ENCODE data around the gene MAMDC4. TPM values are rescaled to one million over a fixed set of nuclear protein-coding genes. Genes with fewer than 3 reads are reported as not detected.

Gene MAMDC4
- polyA plus RNA-seq, 1 donor (not counting 4 experiments of a cell fraction or from before 2014, with no cell fraction given) = 0.49 TPM

- H3K27me3 ChIP-seq (ENCODE audit: control insufficient read depth, extremely low read depth, insufficient read depth, low read length) = no peaks in the 10 kb centered on the region
- dilution Hi-C loops (cut with MboI; ENCODE audit: extremely low pct_ligation_motif_present, low sequenced_read_pairs) = no loop called here
- no peak overlapping the region for H2AFZ ChIP-seq (ENCODE audit: control insufficient read depth, low read length)
- H3K9me3 ChIP-seq (ENCODE audit: control insufficient read depth, low read depth, low read length) = no peaks in the 10 kb centered on the region
- no peak overlapping the region for H3K4me3 ChIP-seq (ENCODE audit: control insufficient read depth in 2 of 3, extremely low read depth in 1 of 3, insufficient read depth in 2 of 3, low read depth in 1 of 3, low read length in 3 of 3)
- DNase-seq (ENCODE audit: low read depth, low spot score) (no peak), FAIRE-seq (no peak)
- peaks cover 47% of the 10 kb centered on the region for H3K4me1 ChIP-seq (ENCODE audit: control insufficient read depth, extremely low read depth, insufficient read depth, low read length)
- peaks cover 14 to 25% of the 10 kb centered on the region in 2 experiments for H3K36me3 ChIP-seq (ENCODE audit: control insufficient read depth in 2 of 2, extremely low read depth in 1 of 2, insufficient read depth in 2 of 2, low read length in 2 of 2)
- no peak overlapping the region for H3K9ac ChIP-seq (ENCODE audit: control insufficient read depth, extremely low read depth, insufficient read depth, low read length)
- no peaks in the 10 kb centered on the region for H4K20me1 ChIP-seq (ENCODE audit: control insufficient read depth, extremely low read depth, insufficient read depth, low read length)
- H3K79me2 ChIP-seq (ENCODE audit: control insufficient read depth, insufficient read depth, low read length) = peaks cover 45% of the 10 kb centered on the region
- no peak overlapping the region for H3K4me2 ChIP-seq (ENCODE audit: control insufficient read depth, extremely low read depth, insufficient read depth, low read depth, low read length)
- no peaks in the 10 kb centered on the region for H3K9me1 ChIP-seq (ENCODE audit: control insufficient read depth, extremely low read depth, insufficient read depth, low read length)
- H3K27ac ChIP-seq (ENCODE audit: control insufficient read depth, insufficient read depth, low read length) = peak overlapping the region; percentile 2
- TF ChIP-seq EZH2 (IDR thresholded peaks at IDR 0.05; ENCODE audit: low read length) (no peak), CTCF (optimal IDR thresholded peaks at IDR 0.05 in 1 of 3, IDR thresholded peaks at IDR 0.05 in 1 of 3, conservative IDR thresholded peaks at IDR 0.05 in 1 of 3; ENCODE audit: extremely low read depth in 1 of 3, insufficient read depth in 2 of 3, low read length in 3 of 3) (peak in 1 of 3 experiments; percentile 17)
Observed at GRCh38 chr9:136899196-136899595, 47.0 kb downstream of the MAMDC4 start.

GRCh38 chr9:136900556-136900955, 48.4 kb downstream of the MAMDC4 start:
- no peaks in the 10 kb centered on the region for H3K9me1 ChIP-seq (ENCODE audit: control insufficient read depth, extremely low read depth, insufficient read depth, low read length)
- FAIRE-seq = no peak
- H3K9ac ChIP-seq (ENCODE audit: control insufficient read depth, extremely low read depth, insufficient read depth, low read length) = peak overlapping the region; percentile 98
- peaks cover 11 to 36% of the 10 kb centered on the region in 2 experiments for H3K36me3 ChIP-seq (ENCODE audit: control insufficient read depth in 2 of 2, extremely low read depth in 1 of 2, insufficient read depth in 2 of 2, low read length in 2 of 2)
- H3K4me2 ChIP-seq (ENCODE audit: control insufficient read depth, extremely low read depth, insufficient read depth, low read depth, low read length) = peak overlapping the region; percentile 95
- peaks cover 47% of the 10 kb centered on the region for H3K4me1 ChIP-seq (ENCODE audit: control insufficient read depth, extremely low read depth, insufficient read depth, low read length)
- dilution Hi-C loops (cut with MboI; ENCODE audit: extremely low pct_ligation_motif_present, low sequenced_read_pairs) = no loop called here
- H3K9me3 ChIP-seq (ENCODE audit: control insufficient read depth, low read depth, low read length) = no peaks in the 10 kb centered on the region
- H3K4me3 ChIP-seq (ENCODE audit: control insufficient read depth in 2 of 3, extremely low read depth in 1 of 3, insufficient read depth in 2 of 3, low read depth in 1 of 3, low read length in 3 of 3) = no peak overlapping the region
- TF ChIP-seq CTCF (optimal IDR thresholded peaks at IDR 0.05 in 1 of 3, IDR thresholded peaks at IDR 0.05 in 1 of 3, conservative IDR thresholded peaks at IDR 0.05 in 1 of 3; ENCODE audit: extremely low read depth in 1 of 3, insufficient read depth in 2 of 3, low read length in 3 of 3) (no peak), EZH2 (IDR thresholded peaks at IDR 0.05; ENCODE audit: low read length) (no peak)
- H3K79me2 ChIP-seq (ENCODE audit: control insufficient read depth, insufficient read depth, low read length) = peaks cover 38% of the 10 kb centered on the region
- peak overlapping the region; percentile 100 for H3K27ac ChIP-seq (ENCODE audit: control insufficient read depth, insufficient read depth, low read length)
- H2AFZ ChIP-seq (ENCODE audit: control insufficient read depth, low read length) = no peak overlapping the region
- H3K27me3 ChIP-seq (ENCODE audit: control insufficient read depth, extremely low read depth, insufficient read depth, low read length) = no peaks in the 10 kb centered on the region
- no peaks in the 10 kb centered on the region for H4K20me1 ChIP-seq (ENCODE audit: control insufficient read depth, extremely low read depth, insufficient read depth, low read length)
- DNase-seq (ENCODE audit: low read depth, low spot score) = no peak

Measured in keratinocyte (primary cell).